ENCODE data around the gene SSH3. TPM values are rescaled to one million over a fixed set of nuclear protein-coding genes. Genes with fewer than 3 reads are reported as not detected.

SSH3 gene
- total and polyA plus RNA-seq, 2 of the 8 experiments (the other 6 are each of a cell fraction or from before 2014, with no cell fraction given), result 16.9 to 19.8 TPM

- Histone ChIP-seq H3K14ac (ENCODE audit: insufficient read length) (no peak overlapping the region), H2BK15ac (ENCODE audit: low read length) (no peak overlapping the region), H3K9me3 (ENCODE audit: insufficient read depth in 2 of 2, low read depth in 1 of 2, low read length in 1 of 2) (no peaks in the 10 kb centered on the region; a peak in 1 of 4 replicates), H2BK5ac (ENCODE audit: low read depth, low read length) (no peak overlapping the region), H3K27me3 (replicated peaks in 1 of 4; ENCODE audit: control insufficient read depth in 3 of 4, extremely low read depth in 1 of 4, insufficient read depth in 3 of 4, low read length in 3 of 4) (peaks cover 0 to 8% (median 6%) of the 10 kb centered on the region in 4 experiments; a peak in 5 of 7 replicates), H4K8ac (ENCODE audit: extremely low read depth, insufficient read depth, low read length) (no peak overlapping the region; the same call in 1 of the 2 replicates), H3K9ac (replicated peaks in 1 of 4; ENCODE audit: extremely low read depth in 1 of 4, low read depth in 3 of 4, low read length in 3 of 4) (no peak overlapping the region), H3K4ac (replicated peaks; ENCODE audit: insufficient read length, low read depth, low read length) (no peak overlapping the region), H2BK12ac (ENCODE audit: low read depth, low read length) (no peak overlapping the region), H2BK120ac (replicated peaks; ENCODE audit: low read depth, low read length) (no peak overlapping the region), H3K36me3 (ENCODE audit: control insufficient read depth in 2 of 4, insufficient read depth in 4 of 4, low read length in 3 of 4) (peaks cover 0 to 21% (median 10%) of the 10 kb centered on the region in 4 experiments; a peak in 3 of 8 replicates), H4K20me1 (replicated peaks in 1 of 2; ENCODE audit: control insufficient read depth in 1 of 2, insufficient read depth in 2 of 2, low read length in 2 of 2) (peaks cover 0 to 7% of the 10 kb centered on the region in 2 experiments), H3K4me3 (ENCODE audit: extremely low read depth in 1 of 4, insufficient read depth in 2 of 4, low read depth in 3 of 4, low read length in 4 of 4) (no peak overlapping the region), H3K23me2 (ENCODE audit: low read depth, low read length) (peaks cover 19% of the 10 kb centered on the region; the same call in 1 of the 2 replicates), H2AK5ac (ENCODE audit: low read depth, low read length) (no peak overlapping the region), H3K4me1 (replicated peaks in 1 of 4; ENCODE audit: control insufficient read depth in 3 of 4, insufficient read depth in 4 of 4, low read length in 3 of 4) (peaks cover 0 to 19% (median 15%) of the 10 kb centered on the region in 4 experiments; a peak in 5 of 7 replicates), H3K4me2 (ENCODE audit: insufficient read depth in 1 of 2, low read depth in 2 of 2, low read length in 2 of 2) (no peak overlapping the region), H3K79me1 (ENCODE audit: low read depth, low read length) (no peaks in the 10 kb centered on the region; the same call in 1 of the 2 replicates), H2BK20ac (ENCODE audit: low read length) (no peak overlapping the region), H3K56ac (replicated peaks; ENCODE audit: insufficient read length, low read depth, low read length) (no peak overlapping the region), H4K91ac (replicated peaks; ENCODE audit: insufficient read length, low read length) (no peak overlapping the region), H3K18ac (ENCODE audit: extremely low read depth, low read length) (no peak overlapping the region), H3K79me2 (ENCODE audit: control insufficient read depth in 1 of 2, insufficient read depth in 2 of 2, low read length in 2 of 2) (no peaks in the 10 kb centered on the region), H3K27ac (ENCODE audit: low read depth, low read length) (no peak overlapping the region), H4K5ac (ENCODE audit: insufficient read length, low read depth, low read length) (no peak overlapping the region), H2AFZ (ENCODE audit: low read length) (no peak overlapping the region), H3K23ac (ENCODE audit: insufficient read length) (no peak overlapping the region)
- CTCF ChIA-PET (ENCODE audit: partially characterized antibody), result interaction anchor here (0.9 to 2.2 kb wide), 10 partner anchors 8 to 217 kb away, joined by 3 to 10 read pairs (median 4); partner anchors contain the start of gene ANKRD13D
- FAIRE-seq (no peak), DNase-seq (ENCODE audit: low read depth in 1 of 2, low spot score in 2 of 2) (no peak)
- POLR2A ChIA-PET (ENCODE audit: partially characterized antibody), result interaction anchor here (1.4 to 9.7 kb wide), 3 partner anchors 9 to 20 kb away, joined by 3 to 106 read pairs (median 4); partner anchors contain the start of gene ANKRD13D
- 86% methylated on average over 17 of the region's 29 CpGs; no CpG with 5 or more reads in 1 of the 2 experiments for WGBS, 2 experiments (ENCODE audit: extremely low coverage in 1 of 2, insufficient coverage in 1 of 2, insufficient read length in 1 of 2, insufficient replicate concordance in 2 of 2, low coverage in 1 of 2, low lambda C conversion rate in 2 of 2, missing lambda C conversion rate in 1 of 2)
- TF ChIP-seq SP4 (IDR thresholded peaks at IDR 0.05; ENCODE audit: low read length) (no peak), TAF7 (optimal IDR thresholded peaks at IDR 0.05; ENCODE audit: borderline replicate concordance, low read depth, low read length) (no peak), TCF12 (IDR thresholded peaks at IDR 0.05; ENCODE audit: low read depth, low read length) (no peak), TAF1 (IDR thresholded peaks at IDR 0.05; ENCODE audit: low read depth, low read length) (no peak), POLR2A (IDR thresholded peaks at IDR 0.05; ENCODE audit: control extremely low read depth in 1 of 2, low read depth in 2 of 2, low read length in 2 of 2) (no peak), USF2 (IDR thresholded peaks at IDR 0.05; ENCODE audit: low read length) (no peak), CTCF (IDR thresholded peaks at IDR 0.05; ENCODE audit: control extremely low read depth in 1 of 3, insufficient read depth in 1 of 3, low read depth in 1 of 3, low read length in 3 of 3) (no peak), SP1 (IDR thresholded peaks at IDR 0.05; ENCODE audit: low read depth, low read length) (no peak)
These were observed 3.7 kb upstream of the SSH3 start for GRCh38 chr11:67299471-67300191.
